Measurements from ENCODE around the gene LGI4. TPM values are rescaled to one million over a fixed set of nuclear protein-coding genes. Genes with fewer than 3 reads are reported as not detected.

Gene LGI4
- total RNA-seq, 1 experiment from 2014 or later = 0.32 TPM

DNA sequence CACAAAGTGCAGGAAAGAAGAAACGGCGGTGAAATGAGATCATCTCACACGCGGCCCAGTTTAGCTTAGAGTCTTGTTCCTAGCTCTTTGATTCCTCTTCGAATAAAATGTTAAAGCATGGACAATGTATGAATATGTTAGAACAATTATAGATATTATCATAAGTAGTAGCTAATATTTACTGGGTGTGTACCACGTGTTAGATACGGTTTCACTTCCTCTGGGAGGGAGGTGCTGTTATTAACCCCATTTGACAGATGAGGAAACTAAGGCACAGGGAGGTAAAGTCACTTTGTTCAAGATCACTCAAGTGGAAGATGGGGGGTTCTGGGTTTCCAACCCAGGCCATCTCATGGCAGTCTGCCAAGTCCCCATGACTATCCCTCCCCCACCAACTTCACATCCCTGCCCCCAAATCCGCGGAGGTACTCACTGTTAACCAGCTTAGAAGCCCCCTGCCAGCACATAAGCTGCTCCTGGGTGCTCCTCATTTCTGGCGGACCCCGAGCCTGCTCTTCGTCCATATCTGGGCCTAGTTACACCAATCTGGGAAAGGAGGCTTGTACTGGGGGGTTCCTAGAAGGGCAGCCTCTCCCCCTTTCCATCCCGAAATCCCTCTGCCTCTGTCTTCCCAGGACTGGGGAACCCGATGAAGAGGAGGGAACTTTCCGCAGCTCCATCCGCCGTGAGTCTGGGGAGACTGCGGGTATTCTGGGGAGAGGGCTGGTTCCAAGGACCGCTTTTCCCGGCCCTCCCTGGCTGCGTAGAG lies 7.2 kb upstream of the LGI4 start:
- Histone ChIP-seq H4K20me1 (ENCODE audit: insufficient read depth) (no peaks in the 10 kb centered on the region), H2AFZ (ENCODE audit: low read depth, low read length, poor library complexity, severe bottlenecking) (no peak overlapping the region), H3K9me3 (ENCODE audit: control insufficient read depth in 1 of 2, insufficient read depth in 1 of 2, low read depth in 1 of 2, low read length in 2 of 2) (no peaks in the 10 kb centered on the region), H3K9ac (ENCODE audit: low read length) (peak overlapping the region; percentile 56), H3K79me2 (ENCODE audit: insufficient read depth, low read length) (no peaks in the 10 kb centered on the region), H3K9me2 (ENCODE audit: insufficient read depth) (no peaks in the 10 kb centered on the region), H3K4me2 (ENCODE audit: low read length) (peak overlapping the region; percentile 95), H3K36me3 (ENCODE audit: control insufficient read depth in 1 of 2, insufficient read depth in 2 of 2, low read length in 2 of 2) (no peaks in the 10 kb centered on the region), H3K4me3 (replicated peaks in 1 of 2; ENCODE audit: low read depth in 1 of 2, low read length in 2 of 2) (peak overlapping the region; percentile 49 to 66), H3K27ac (ENCODE audit: low read depth, low read length) (peak overlapping the region; percentile 32; the same call in 1 of the 2 replicates), H3K27me3 (ENCODE audit: insufficient read depth, low read length) (no peaks in the 10 kb centered on the region), H3K4me1 (ENCODE audit: control insufficient read depth in 1 of 2, insufficient read depth in 2 of 2, low read length in 2 of 2) (peaks cover 22 to 35% of the 10 kb centered on the region in 2 experiments)
- ATAC-seq (no peak), DNase-seq (ENCODE audit: low read depth, low spot score) (no peak)
- intact Hi-C loops (cut with micrococcal nuclease) = no loop called here
- RAD21 ChIA-PET (ENCODE audit: low non-redundant PET in 1 of 2, low total read pairs in 2 of 2, uncharacterized antibody in 2 of 2, unreplicated experiment in 2 of 2) = interaction anchor here (0.6 to 2.3 kb wide), 7 partner anchors 19 to 98 kb away, joined by 3 to 25 read pairs (median 5); no protein-coding TSS in a partner anchor
- no TSS peak for BruUV-seq (replicated peaks)
- POLR2A ChIA-PET = interaction anchor here (1.2 to 1.6 kb wide), 5 partner anchors 12 to 86 kb away, joined by 3 to 12 read pairs (median 3); no protein-coding TSS in a partner anchor
- CTCF ChIA-PET = interaction anchor here (0.9 to 2.7 kb wide), 19 partner anchors 10 to 304 kb away, joined by 3 to 46 read pairs (median 5); partner anchors contain the start of gene FXYD5
- TF ChIP-seq JUND (IDR thresholded peaks at IDR 0.05) = no peak
- no peak for TF ChIP-seq SRF (IDR thresholded peaks at IDR 0.05; ENCODE audit: low read depth)
- no peak for TF ChIP-seq CEBPB (IDR thresholded peaks at IDR 0.05; ENCODE audit: low read depth)
- TF ChIP-seq EGR1 (IDR thresholded peaks at IDR 0.05; ENCODE audit: low read depth) = no peak
- TF ChIP-seq, protein P1, sequence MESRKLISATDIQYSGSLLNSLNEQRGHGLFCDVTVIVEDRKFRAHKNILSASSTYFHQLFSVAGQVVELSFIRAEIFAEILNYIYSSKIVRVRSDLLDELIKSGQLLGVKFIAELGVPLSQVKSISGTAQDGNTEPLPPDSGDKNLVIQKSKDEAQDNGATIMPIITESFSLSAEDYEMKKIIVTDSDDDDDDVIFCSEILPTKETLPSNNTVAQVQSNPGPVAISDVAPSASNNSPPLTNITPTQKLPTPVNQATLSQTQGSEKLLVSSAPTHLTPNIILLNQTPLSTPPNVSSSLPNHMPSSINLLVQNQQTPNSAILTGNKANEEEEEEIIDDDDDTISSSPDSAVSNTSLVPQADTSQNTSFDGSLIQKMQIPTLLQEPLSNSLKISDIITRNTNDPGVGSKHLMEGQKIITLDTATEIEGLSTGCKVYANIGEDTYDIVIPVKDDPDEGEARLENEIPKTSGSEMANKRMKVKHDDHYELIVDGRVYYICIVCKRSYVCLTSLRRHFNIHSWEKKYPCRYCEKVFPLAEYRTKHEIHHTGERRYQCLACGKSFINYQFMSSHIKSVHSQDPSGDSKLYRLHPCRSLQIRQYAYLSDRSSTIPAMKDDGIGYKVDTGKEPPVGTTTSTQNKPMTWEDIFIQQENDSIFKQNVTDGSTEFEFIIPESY (IDR thresholded peaks at IDR 0.05; ENCODE audit: extremely low read depth, insufficient replicate concordance, low read length) = no peak
- no peak for TF ChIP-seq SIN3A (IDR thresholded peaks at IDR 0.05; ENCODE audit: low read depth)
- TF ChIP-seq, protein P2, sequence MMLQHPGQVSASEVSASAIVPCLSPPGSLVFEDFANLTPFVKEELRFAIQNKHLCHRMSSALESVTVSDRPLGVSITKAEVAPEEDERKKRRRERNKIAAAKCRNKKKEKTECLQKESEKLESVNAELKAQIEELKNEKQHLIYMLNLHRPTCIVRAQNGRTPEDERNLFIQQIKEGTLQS (IDR thresholded peaks at IDR 0.05) = no peak
- TF ChIP-seq, protein P3, sequence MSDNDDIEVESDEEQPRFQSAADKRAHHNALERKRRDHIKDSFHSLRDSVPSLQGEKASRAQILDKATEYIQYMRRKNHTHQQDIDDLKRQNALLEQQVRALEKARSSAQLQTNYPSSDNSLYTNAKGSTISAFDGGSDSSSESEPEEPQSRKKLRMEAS (IDR thresholded peaks at IDR 0.05) = no peak
- no peak for TF ChIP-seq EZH2phosphoT487 (IDR thresholded peaks at IDR 0.05; ENCODE audit: borderline replicate concordance)
- TF ChIP-seq ZNF274 (IDR thresholded peaks at IDR 0.05; ENCODE audit: low read depth, low read length) = no peak
- no peak for TF ChIP-seq RAD21 (IDR thresholded peaks at IDR 0.05; ENCODE audit: low read depth)
